Measurements from ENCODE around the gene CRADD. TPM values are rescaled to one million over a fixed set of nuclear protein-coding genes. Genes with fewer than 3 reads are reported as not detected.

Gene CRADD
- total RNA-seq, 2 donors from 2014 or later, result 7.7 to 9.1 TPM

DNA sequence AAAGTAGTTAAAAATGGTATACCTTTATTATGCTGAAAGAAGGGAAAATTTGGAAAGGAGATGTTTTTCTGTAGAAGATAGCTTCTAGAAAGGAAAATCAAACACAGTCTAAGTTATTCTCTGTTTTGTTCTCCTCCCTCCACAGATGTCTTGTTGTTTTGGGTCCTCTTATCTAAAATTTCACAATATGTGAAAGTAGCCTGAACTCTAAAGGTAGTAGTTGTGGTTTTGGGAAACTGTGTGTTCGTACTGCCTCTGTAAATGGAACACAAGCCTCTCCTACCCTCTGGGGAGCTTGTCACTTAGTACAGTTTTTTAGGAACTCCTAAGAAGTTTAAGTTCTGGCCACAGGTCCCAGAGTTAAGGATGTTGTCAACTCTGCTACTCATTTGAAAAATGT, 112.6 kb downstream of the CRADD start:
- no peaks in the 10 kb centered on the region for H3K4me1 ChIP-seq (ENCODE audit: control insufficient read depth, insufficient read depth, low read length)
- H3K4me3 ChIP-seq (ENCODE audit: low read length), result no peak overlapping the region
- WGBS, 2 experiments (ENCODE audit: insufficient coverage in 1 of 2, insufficient read length in 1 of 2), result 67 to 70% methylated on average over 1 of the region's 1 CpG
- no peaks in the 10 kb centered on the region for H3K4me1 Mint-ChIP-seq
- no peaks in the 10 kb centered on the region for H3K36me3 Mint-ChIP-seq (ENCODE audit: low read depth)
- H3K4me3 Mint-ChIP-seq, result no peak overlapping the region
- no peaks in the 10 kb centered on the region for H3K9me3 ChIP-seq (ENCODE audit: control insufficient read depth, low read length)
- no peak overlapping the region for H3K27ac Mint-ChIP-seq
- H3K27ac ChIP-seq (ENCODE audit: low read depth, low read length), result no peak overlapping the region
- no peaks in the 10 kb centered on the region for H3K36me3 ChIP-seq (ENCODE audit: control insufficient read depth, insufficient read depth, low read length)
- peaks cover 2% of the 10 kb centered on the region for H3K9me3 Mint-ChIP-seq
- DNase-seq, result no peak
- H3K27me3 ChIP-seq (ENCODE audit: control insufficient read depth, insufficient read depth, low read length, poor library complexity, severe bottlenecking), result no peaks in the 10 kb centered on the region
- TF ChIP-seq, protein P1, sequence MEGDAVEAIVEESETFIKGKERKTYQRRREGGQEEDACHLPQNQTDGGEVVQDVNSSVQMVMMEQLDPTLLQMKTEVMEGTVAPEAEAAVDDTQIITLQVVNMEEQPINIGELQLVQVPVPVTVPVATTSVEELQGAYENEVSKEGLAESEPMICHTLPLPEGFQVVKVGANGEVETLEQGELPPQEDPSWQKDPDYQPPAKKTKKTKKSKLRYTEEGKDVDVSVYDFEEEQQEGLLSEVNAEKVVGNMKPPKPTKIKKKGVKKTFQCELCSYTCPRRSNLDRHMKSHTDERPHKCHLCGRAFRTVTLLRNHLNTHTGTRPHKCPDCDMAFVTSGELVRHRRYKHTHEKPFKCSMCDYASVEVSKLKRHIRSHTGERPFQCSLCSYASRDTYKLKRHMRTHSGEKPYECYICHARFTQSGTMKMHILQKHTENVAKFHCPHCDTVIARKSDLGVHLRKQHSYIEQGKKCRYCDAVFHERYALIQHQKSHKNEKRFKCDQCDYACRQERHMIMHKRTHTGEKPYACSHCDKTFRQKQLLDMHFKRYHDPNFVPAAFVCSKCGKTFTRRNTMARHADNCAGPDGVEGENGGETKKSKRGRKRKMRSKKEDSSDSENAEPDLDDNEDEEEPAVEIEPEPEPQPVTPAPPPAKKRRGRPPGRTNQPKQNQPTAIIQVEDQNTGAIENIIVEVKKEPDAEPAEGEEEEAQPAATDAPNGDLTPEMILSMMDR (conservative IDR thresholded peaks at IDR 0.05), result no peak
- H3K27me3 Mint-ChIP-seq (ENCODE audit: insufficient read depth), result no peaks in the 10 kb centered on the region
- H3K9ac ChIP-seq (ENCODE audit: extremely low read depth, low read length, poor library complexity, severe bottlenecking), result no peak overlapping the region

DNA sequence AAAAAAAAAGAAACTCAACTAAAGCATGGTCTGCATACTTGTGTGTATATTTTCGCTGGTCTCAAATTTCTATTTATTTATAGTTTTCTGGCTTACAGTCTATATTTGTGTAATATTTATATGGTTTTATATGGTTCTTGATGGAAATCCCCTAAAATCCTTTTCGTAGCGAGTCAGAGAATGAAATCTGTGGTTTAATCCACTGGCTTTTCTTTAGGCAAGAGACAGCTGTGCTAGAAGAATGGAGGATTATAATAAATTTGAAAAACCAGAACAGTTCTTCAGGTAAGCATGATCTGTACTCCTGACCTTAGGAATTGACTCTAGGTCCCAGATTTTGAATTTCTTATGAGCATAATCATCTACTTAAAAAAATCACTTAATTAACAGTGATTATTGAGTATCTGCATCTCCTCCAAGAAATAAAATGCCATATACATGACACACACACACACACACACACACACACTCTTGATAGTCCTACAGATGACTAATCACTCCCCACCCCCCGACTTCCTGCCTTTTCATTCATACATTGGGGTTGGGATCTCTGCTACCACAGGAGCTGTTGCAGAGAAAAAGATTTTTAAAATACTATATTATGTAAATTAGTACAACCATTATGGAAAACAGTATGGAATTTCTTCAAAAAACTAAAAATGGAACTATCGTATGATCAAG, 113.4 kb downstream of the CRADD start:
- Histone ChIP-seq H3K9ac (ENCODE audit: extremely low read depth, low read length, poor library complexity, severe bottlenecking) (no peak overlapping the region), H3K36me3 (ENCODE audit: control insufficient read depth, insufficient read depth, low read length) (no peaks in the 10 kb centered on the region), H3K9me3 (ENCODE audit: control insufficient read depth, low read length) (no peaks in the 10 kb centered on the region), H3K4me1 (ENCODE audit: control insufficient read depth, insufficient read depth, low read length) (no peaks in the 10 kb centered on the region), H3K27ac (ENCODE audit: low read depth, low read length) (no peak overlapping the region), H3K27me3 (ENCODE audit: control insufficient read depth, insufficient read depth, low read length, poor library complexity, severe bottlenecking) (no peaks in the 10 kb centered on the region), H3K4me3 (ENCODE audit: low read length) (no peak overlapping the region)
- 85 to 94% methylated on average over 2 to 5 of the region's 5 CpGs for WGBS, 2 experiments (ENCODE audit: insufficient coverage in 1 of 2, insufficient read length in 1 of 2)
- peaks cover 2% of the 10 kb centered on the region for H3K9me3 Mint-ChIP-seq
- no peak overlapping the region for H3K27ac Mint-ChIP-seq
- DNase-seq, result no peak
- H3K27me3 Mint-ChIP-seq (ENCODE audit: insufficient read depth), result no peaks in the 10 kb centered on the region
- H3K4me3 Mint-ChIP-seq, result no peak overlapping the region
- no peaks in the 10 kb centered on the region for H3K36me3 Mint-ChIP-seq (ENCODE audit: low read depth)
- H3K4me1 Mint-ChIP-seq, result no peaks in the 10 kb centered on the region
- TF ChIP-seq, protein P1 (conservative IDR thresholded peaks at IDR 0.05), result no peak

DNA sequence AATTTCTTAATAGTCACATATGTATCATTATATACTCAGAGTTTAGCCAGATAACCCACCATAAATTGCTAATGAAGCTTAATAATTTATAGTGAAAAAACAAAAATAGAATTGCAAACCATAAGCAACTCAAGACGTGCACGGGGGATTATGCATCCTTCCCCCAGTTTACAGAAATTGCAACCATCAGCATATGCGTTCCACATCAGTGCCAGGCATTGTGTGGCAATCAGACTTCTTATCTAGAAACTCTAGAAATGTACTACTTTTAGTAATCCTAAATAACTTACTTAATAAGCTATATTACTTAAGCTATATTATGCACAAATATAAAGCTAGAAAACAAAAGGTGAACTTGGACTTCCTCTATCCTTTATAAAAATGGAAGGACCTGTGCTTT, 115.8 kb downstream of the CRADD start:
- Mint-ChIP-seq H3K4me3 (no peak overlapping the region), H3K36me3 (ENCODE audit: low read depth) (no peaks in the 10 kb centered on the region), H3K27me3 (ENCODE audit: insufficient read depth) (no peaks in the 10 kb centered on the region), H3K9me3 (peaks cover under 1% of the 10 kb centered on the region), H3K27ac (no peak overlapping the region), H3K4me1 (no peaks in the 10 kb centered on the region)
- H3K27me3 ChIP-seq (ENCODE audit: control insufficient read depth, insufficient read depth, low read length, poor library complexity, severe bottlenecking), result no peaks in the 10 kb centered on the region
- TF ChIP-seq, protein P1 (conservative IDR thresholded peaks at IDR 0.05), result no peak
- no peaks in the 10 kb centered on the region for H3K4me1 ChIP-seq (ENCODE audit: control insufficient read depth, insufficient read depth, low read length)
- no peak overlapping the region for H3K4me3 ChIP-seq (ENCODE audit: low read length)
- DNase-seq, result no peak
- 93 to 100% methylated on average over 3 of the region's 3 CpGs for WGBS, 2 experiments (ENCODE audit: insufficient coverage in 1 of 2, insufficient read length in 1 of 2)
- no peaks in the 10 kb centered on the region for H3K36me3 ChIP-seq (ENCODE audit: control insufficient read depth, insufficient read depth, low read length)
- H3K9me3 ChIP-seq (ENCODE audit: control insufficient read depth, low read length), result no peaks in the 10 kb centered on the region
- H3K9ac ChIP-seq (ENCODE audit: extremely low read depth, low read length, poor library complexity, severe bottlenecking), result no peak overlapping the region
- H3K27ac ChIP-seq (ENCODE audit: low read depth, low read length), result no peak overlapping the region
